ENCODE measurements around the gene IRF2BPL. TPM values are rescaled to one million over a fixed set of nuclear protein-coding genes. Genes with fewer than 3 reads are reported as not detected.

IRF2BPL gene
- total RNA-seq, 1 experiment from 2014 or later: 51.2 TPM

- CTCF ChIA-PET: no interaction called here
- intact Hi-C loops (cut with micrococcal nuclease; ENCODE audit: unreplicated experiment): no loop called here
- peaks cover 5% of the 10 kb centered on the region for H3K4me1 ChIP-seq (ENCODE audit: insufficient read depth, low read length, poor library complexity, severe bottlenecking)
Measured at GRCh38 chr14:76993752-76994151, 34.8 kb downstream of the IRF2BPL start.

DNA sequence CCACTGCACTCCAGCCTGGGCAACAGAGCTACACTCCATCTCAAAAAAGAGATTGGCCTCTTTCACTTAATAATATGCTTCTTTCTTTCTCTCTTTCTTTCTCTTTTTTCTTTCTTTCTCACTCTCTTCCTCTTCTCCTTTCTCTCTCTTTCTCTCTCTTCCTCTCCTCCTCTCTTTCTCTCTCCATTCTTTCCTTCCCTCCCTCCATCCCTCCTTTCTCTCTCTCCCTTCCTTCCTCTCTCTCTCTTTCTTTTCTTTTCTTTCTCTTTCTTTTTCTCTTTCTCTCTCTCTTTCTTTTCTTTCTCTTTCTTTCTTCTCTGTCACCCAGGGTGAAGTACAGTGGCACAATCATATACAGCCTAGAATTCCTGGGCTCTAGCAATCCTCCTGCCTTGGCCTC lies 38.4 kb downstream of the IRF2BPL start:
- DNase-seq (ENCODE audit: low spot score): no peak
- POLR2A ChIA-PET (ENCODE audit: low non-redundant PET): no interaction called here
- Histone ChIP-seq H3K9me3 (ENCODE audit: low read depth, low read length, poor library complexity, severe bottlenecking) (no peaks in the 10 kb centered on the region), H3K4me3 (ENCODE audit: low read depth, low read length, poor library complexity, severe bottlenecking) (no peak overlapping the region), H3K36me3 (ENCODE audit: insufficient read depth, low read length, poor library complexity, severe bottlenecking) (no peaks in the 10 kb centered on the region), H3K4me1 (ENCODE audit: insufficient read depth, low read length, poor library complexity, severe bottlenecking) (peaks cover 5% of the 10 kb centered on the region), H3K27me3 (replicated peaks; ENCODE audit: insufficient read depth, low read depth, low read length, poor library complexity) (no peaks in the 10 kb centered on the region), H3K27ac (ENCODE audit: low read depth, low read length, poor library complexity, severe bottlenecking) (no peak overlapping the region)
- no TSS peak for BruUV-seq (replicated peaks)
- TF ChIP-seq, protein P1, sequence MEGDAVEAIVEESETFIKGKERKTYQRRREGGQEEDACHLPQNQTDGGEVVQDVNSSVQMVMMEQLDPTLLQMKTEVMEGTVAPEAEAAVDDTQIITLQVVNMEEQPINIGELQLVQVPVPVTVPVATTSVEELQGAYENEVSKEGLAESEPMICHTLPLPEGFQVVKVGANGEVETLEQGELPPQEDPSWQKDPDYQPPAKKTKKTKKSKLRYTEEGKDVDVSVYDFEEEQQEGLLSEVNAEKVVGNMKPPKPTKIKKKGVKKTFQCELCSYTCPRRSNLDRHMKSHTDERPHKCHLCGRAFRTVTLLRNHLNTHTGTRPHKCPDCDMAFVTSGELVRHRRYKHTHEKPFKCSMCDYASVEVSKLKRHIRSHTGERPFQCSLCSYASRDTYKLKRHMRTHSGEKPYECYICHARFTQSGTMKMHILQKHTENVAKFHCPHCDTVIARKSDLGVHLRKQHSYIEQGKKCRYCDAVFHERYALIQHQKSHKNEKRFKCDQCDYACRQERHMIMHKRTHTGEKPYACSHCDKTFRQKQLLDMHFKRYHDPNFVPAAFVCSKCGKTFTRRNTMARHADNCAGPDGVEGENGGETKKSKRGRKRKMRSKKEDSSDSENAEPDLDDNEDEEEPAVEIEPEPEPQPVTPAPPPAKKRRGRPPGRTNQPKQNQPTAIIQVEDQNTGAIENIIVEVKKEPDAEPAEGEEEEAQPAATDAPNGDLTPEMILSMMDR (conservative IDR thresholded peaks at IDR 0.05; ENCODE audit: low read depth, low read length): no peak
- TF ChIP-seq EZH2 (IDR thresholded peaks at IDR 0.05; ENCODE audit: borderline replicate concordance, low read depth, low read length, poor library complexity, severe bottlenecking): no peak
- CTCF ChIA-PET: no interaction called here
- intact Hi-C loops (cut with micrococcal nuclease; ENCODE audit: unreplicated experiment): no loop called here

More at GRCh38 chr14:76993752-76994151, 34.8 kb downstream of the IRF2BPL start:
- TF ChIP-seq EZH2 (IDR thresholded peaks at IDR 0.05; ENCODE audit: borderline replicate concordance, low read depth, low read length, poor library complexity, severe bottlenecking): no peak
- TF ChIP-seq, protein P1 (conservative IDR thresholded peaks at IDR 0.05; ENCODE audit: low read depth, low read length): no peak
- POLR2A ChIA-PET (ENCODE audit: low non-redundant PET): no interaction called here
- DNase-seq (ENCODE audit: low spot score): peak; percentile 69
- Histone ChIP-seq H3K9me3 (ENCODE audit: low read depth, low read length, poor library complexity, severe bottlenecking) (no peaks in the 10 kb centered on the region), H3K27me3 (replicated peaks; ENCODE audit: insufficient read depth, low read depth, low read length, poor library complexity) (no peaks in the 10 kb centered on the region), H3K36me3 (ENCODE audit: insufficient read depth, low read length, poor library complexity, severe bottlenecking) (no peaks in the 10 kb centered on the region), H3K4me3 (ENCODE audit: low read depth, low read length, poor library complexity, severe bottlenecking) (no peak overlapping the region), H3K27ac (ENCODE audit: low read depth, low read length, poor library complexity, severe bottlenecking) (no peak overlapping the region)
- BruUV-seq (replicated peaks): no TSS peak

- no peaks in the 10 kb centered on the region for H3K27me3 ChIP-seq (replicated peaks; ENCODE audit: insufficient read depth, low read depth, low read length, poor library complexity)
- no peaks in the 10 kb centered on the region for H3K9me3 ChIP-seq (ENCODE audit: low read depth, low read length, poor library complexity, severe bottlenecking)
- no peaks in the 10 kb centered on the region for H3K36me3 ChIP-seq (ENCODE audit: insufficient read depth, low read length, poor library complexity, severe bottlenecking)
- BruUV-seq (replicated peaks): no TSS peak
- no peak for DNase-seq (ENCODE audit: low spot score)
- no peak for TF ChIP-seq EZH2 (IDR thresholded peaks at IDR 0.05; ENCODE audit: borderline replicate concordance, low read depth, low read length, poor library complexity, severe bottlenecking)
- TF ChIP-seq, protein P1 (conservative IDR thresholded peaks at IDR 0.05; ENCODE audit: low read depth, low read length): no peak
- H3K27ac ChIP-seq (ENCODE audit: low read depth, low read length, poor library complexity, severe bottlenecking): no peak overlapping the region
- H3K4me3 ChIP-seq (ENCODE audit: low read depth, low read length, poor library complexity, severe bottlenecking): no peak overlapping the region
- CTCF ChIA-PET: no interaction called here
- H3K4me1 ChIP-seq (ENCODE audit: insufficient read depth, low read length, poor library complexity, severe bottlenecking): no peaks in the 10 kb centered on the region
- intact Hi-C loops (cut with micrococcal nuclease; ENCODE audit: unreplicated experiment): no loop called here
- POLR2A ChIA-PET (ENCODE audit: low non-redundant PET): no interaction called here
Measured at GRCh38 chr14:76987956-76988520, 40.5 kb downstream of the IRF2BPL start.

All from A673 (cell line).